PC-3 (cell line): ENCODE data around the gene CLIC1.

Source experiments
- EZH2 ChIP-seq: fragments of 300-600 bp; sonication (generic); IDR thresholded peaks from one replicate; pipeline ENCODE4 v1.6.1; 2017; ENCODE audit warnings: antibody characterized with exemption, mild to moderate bottlenecking, low read length; ENCODE audit not compliant: unreplicated experiment
- TF ChIP-seq, protein P1 (sequence below): fragments of 300-600 bp; sonication (generic); conservative IDR thresholded peaks from 2 replicates; pipeline ENCODE4 v1.5.1; 2017; ENCODE audit warnings: antibody characterized with exemption, low read depth, mild to moderate bottlenecking, low read length

DNA sequence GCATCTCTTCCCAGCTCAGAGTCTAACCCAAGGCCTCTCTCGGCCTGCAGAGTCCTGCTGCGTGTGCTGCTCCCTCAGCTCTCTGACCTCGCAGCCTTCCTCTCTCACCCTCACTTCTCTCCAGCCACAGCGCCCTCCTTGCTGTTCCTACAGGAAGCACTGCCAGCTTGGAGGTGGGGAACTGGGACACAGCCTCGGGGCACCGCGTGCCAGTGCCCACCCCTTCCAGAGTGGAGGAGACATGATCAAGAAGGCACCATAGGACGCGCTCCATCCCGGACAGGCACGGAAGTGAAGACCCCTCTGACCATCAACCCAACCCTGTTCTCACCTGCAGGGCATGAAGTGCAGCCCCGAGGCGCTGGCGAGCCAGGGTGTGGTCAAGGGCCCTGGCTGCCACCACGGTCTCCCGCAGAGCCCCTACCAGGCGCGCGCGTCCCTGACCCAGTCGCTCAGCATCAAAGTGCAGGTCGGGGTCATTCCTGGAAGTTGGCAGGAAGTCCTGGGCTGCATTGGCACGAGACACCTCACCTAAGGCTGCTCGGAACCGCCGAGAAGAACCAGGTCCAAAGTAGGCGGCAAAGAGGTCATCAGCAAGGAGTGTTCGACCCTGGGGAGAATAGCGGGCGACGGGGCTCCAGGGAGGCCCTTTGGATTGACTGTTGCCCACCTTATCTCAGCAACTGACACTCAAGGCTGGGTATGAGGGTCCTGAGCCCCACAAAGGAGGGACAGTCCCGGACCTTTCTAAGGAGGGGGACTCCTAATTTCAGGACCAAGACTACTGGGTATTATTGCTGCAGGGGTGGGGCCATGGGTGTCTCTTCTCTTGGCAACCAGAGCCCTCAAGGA, 39.5 kb upstream of the CLIC1 start:
- TF ChIP-seq, protein P1, sequence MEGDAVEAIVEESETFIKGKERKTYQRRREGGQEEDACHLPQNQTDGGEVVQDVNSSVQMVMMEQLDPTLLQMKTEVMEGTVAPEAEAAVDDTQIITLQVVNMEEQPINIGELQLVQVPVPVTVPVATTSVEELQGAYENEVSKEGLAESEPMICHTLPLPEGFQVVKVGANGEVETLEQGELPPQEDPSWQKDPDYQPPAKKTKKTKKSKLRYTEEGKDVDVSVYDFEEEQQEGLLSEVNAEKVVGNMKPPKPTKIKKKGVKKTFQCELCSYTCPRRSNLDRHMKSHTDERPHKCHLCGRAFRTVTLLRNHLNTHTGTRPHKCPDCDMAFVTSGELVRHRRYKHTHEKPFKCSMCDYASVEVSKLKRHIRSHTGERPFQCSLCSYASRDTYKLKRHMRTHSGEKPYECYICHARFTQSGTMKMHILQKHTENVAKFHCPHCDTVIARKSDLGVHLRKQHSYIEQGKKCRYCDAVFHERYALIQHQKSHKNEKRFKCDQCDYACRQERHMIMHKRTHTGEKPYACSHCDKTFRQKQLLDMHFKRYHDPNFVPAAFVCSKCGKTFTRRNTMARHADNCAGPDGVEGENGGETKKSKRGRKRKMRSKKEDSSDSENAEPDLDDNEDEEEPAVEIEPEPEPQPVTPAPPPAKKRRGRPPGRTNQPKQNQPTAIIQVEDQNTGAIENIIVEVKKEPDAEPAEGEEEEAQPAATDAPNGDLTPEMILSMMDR, result no peak
- TF ChIP-seq EZH2, result no peak
